RCC 7860 (cell line): Measurements from ENCODE around the gene MATR3.

ENCODE experiments used
- DNase-seq: peaks from one replicate; pipeline ENCODE4 v3.0.0-alpha.2; 2015; ENCODE audit warnings: low spot score
- FAIRE-seq: peaks from 2 replicates; lab custom pipeline; 2012; peaks lifted over from hg19 to GRCh38; lab: Jason Lieb, UNC

MATR3 gene

DNA sequence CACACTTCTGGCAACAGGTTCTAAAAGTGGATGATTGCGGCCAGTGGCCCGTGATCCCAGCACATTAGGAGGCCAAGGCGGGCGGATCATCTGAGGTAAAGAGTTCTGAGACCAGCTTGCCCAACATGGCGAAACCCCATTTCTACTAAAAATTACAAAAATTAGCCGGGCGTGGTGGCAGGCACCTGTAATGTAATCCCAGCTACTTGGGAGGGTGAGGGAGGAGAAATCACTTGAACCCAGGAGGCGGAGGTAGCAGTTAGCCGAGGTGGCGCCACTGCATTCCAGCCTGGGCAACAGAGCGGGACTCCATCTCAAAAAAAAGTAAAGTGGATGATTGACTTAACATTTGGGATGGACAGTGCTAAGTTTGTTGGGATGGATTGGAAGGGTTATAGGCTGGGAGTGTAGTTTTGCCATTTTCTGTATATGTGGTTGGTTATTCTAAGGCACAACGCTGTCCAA lies 3.4 kb downstream of the MATR3 start:
- DNase-seq, result no peak
- no peak for FAIRE-seq

DNA sequence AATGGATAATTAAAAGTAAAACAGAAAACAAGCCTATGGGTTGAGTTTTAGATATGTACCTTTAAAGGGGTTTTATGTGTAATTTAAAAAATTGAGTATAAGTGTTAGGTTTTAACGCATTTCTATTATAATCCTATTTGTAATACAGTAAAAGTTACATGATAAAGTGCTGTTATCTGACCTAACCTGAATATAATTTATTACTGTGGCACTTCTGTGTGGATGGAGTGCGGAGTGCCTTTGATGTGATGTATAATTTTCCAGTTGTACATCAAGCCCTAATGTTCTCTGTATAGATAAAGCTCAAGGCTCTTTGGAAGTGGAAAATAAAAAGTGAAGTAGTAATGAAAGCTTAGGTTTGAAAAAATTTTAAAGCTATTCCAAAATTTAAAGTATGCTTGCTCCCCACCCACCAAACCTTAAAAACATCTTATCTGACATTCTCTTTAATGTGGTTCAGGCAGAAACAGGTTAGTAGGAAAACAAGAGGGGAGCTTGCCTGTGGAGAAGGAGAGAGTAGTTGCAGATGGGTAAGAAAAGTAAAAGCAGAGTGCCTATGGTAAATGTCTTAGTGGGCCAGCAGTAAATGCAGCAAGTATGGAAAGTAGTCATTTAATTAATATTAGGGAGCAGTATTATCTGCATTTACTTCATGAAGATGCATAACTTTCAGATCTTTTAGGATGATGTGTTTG lies 4.0 kb downstream of the MATR3 start:
- no peak for DNase-seq
- FAIRE-seq, result no peak

DNA sequence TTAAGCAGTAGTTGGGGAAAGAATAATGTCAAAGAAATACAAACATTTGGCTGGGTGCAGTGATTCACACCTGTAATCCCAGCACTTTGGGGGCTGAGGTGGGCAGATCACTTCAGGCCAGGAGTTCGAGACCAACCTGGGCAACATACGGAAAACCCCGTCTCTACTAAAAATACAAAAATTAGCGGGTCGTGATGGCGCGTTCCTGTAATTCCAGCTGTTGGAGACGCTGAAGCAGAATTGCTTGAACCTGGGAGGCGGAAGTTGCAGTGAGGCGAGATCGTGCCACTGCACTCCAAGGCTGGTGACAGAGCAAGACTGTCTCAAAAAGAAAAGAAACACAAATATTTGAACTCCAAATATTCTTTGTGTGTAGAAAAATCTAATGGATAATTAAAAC lies 4.7 kb downstream of the MATR3 start:
- DNase-seq (no peak), FAIRE-seq (no peak)

DNA sequence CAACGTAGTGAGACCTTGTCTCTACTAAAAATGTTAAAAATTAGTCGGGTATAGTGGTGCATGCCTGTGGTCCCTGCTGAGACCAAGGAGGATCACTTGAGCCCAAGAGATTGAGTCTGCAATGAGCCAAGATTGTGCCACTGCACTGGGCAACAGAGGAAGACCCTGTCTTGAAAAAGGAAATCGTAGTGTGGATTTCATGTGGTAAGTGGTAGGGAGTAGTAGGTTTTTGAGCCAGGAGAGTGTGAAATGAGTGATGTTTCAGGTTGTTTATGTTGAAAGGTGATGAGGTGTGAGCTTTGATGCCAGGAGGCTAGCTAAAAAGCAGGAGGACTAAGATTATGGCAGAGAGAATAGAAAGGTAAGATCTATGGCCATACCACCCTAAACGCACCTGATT lies 5.9 kb downstream of the MATR3 start:
- no peak for DNase-seq
- FAIRE-seq, result no peak

DNA sequence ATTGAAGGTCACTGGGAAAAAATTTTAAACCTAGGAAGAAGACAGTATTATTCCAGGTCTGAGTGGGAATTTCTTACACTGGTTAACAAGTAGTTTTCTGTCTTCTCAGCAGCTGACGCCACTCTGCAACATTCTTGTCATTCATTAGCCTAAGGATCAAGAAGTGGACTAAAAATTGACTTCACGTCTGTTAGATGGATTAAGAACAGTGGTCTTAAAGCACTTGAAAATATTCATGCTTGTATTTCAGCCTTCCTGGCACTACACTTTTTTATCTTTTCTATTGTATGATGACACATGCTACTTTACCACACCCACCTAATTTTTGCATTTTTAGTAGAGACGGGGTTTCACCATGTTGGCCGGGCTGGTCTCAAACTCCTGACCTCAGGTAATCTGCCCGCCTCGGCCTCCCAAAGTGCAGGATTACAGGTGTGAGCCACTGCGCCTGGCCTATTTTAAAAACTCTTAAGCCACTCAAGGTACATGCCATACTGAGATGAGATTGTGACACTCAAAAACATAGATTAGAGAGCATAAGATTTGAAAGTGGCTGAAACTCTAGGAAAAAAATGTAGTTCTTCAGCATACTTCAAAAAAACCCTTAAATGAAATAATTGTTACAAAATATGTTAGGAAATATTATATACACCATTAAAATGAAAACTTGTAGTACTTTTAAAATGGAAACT lies 8.4 kb downstream of the MATR3 start:
- DNase-seq (no peak), FAIRE-seq (peak; percentile 35)

DNA sequence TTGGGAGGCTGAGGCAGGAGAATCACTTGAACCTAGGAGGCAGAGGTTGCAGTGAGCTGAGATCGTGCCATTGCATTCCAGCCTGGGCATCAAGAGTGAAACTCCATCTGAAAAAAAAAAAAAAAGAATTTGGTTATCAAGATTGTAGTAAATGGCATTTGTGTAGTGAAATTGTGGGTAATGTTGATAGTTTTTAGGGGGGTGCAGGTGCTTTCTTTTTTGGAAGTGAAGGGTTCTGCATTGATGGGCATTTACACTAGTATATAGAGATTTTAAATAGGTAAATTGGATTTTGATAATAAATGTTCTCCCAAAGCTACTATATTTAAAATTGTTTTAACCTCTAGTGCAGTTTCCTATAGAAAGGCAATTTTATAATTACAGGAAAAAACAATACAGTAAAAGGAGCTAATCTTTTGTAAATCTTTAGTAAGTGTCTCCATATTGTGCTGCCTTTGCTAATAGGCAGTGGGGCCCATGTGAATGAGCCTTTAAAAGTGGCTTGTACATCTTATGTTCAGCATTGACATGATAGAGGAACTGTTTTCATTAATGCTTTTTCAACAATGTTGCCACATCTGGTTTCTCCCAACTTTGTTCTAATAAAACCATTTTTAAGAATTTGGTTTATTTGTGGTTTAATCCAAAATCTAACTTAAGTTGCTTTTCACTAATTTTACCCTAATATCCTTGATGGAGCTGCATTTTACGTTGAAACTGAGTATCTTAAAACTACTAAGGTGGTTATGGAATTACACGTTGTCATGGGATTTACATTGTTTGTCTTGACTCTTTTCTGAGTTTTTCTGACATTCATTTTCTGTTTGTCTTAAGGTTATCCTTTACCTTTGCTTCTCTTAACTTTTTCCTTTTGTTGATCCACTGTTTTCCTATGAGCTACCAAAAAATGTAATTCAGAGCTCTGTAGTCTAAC lies 11.1 kb downstream of the MATR3 start:
- FAIRE-seq (no peak), DNase-seq (no peak)

DNA sequence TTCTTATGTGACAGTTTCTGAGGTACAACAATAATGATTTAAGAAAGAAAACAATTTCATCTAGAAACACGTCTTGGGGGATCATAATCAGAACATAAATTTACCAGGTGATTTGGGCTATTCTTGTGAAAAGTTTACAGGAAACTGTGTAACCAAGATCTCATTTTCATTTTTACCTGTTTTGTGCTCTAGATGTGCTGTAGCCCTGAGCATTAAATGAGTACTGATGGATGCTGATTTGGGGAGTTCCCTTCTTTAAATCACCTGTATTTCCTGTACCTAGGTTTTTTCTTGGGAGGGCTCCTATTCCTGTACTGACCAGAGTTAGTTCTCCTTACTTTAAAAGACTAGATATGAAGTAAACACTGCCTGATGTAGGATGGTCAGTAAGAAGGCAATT lies 12.7 kb downstream of the MATR3 start:
- FAIRE-seq (no peak), DNase-seq (no peak)

DNA sequence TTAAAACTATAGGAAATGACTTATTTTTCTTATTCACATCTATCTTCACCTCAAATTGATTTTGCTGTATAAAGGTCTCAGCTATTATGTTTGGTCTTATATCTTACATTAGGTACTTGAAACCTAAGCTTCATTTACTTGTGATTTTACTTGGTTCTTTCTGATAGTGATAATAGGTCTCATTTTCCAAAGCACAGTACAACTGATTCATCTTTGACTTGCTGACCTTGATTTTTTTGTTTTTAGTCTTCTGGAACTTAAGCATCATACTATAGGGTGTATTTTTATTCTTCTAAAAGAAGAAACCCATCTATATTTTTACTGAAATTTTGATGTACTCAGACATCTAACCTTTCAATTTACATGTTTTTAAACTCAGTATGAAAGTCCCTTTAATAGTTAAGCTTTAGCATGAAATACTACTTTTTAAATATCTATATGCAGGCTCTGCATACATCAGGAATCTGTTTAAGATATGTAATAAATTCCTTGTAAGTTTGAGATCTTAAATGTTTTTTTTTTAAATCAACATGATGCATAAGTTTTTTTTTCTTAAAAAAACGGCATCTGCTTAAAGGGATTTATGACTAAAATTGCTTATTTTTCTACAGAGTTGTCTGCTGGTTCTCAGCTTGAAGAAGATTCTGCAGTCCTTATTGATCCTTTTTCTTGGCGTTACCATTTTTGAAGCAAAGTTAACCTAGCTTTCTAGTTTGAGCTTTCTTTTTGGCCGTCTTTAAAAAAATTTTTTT lies 13.3 kb downstream of the MATR3 start:
- FAIRE-seq (peak; percentile 5), DNase-seq (no peak)

DNA sequence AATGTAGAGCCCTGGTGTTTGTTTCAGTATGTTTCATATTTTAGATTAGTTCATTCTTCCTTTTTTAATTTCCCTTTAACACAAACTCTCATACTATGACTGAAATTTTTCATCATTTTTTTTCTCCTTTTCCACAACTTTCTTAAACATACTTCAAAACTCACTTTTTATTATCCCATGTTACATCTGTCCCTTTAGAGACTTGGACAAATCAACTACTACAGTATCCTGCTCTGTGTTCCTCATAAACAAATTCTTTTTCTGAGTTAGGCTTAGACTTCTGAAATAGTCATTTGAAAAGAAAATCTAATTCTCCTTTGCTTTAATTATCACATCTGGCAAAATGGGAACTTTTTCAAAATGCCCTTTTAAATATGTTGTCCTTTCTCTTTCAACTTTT lies 15.3 kb downstream of the MATR3 start:
- DNase-seq (no peak), FAIRE-seq (no peak)

DNA sequence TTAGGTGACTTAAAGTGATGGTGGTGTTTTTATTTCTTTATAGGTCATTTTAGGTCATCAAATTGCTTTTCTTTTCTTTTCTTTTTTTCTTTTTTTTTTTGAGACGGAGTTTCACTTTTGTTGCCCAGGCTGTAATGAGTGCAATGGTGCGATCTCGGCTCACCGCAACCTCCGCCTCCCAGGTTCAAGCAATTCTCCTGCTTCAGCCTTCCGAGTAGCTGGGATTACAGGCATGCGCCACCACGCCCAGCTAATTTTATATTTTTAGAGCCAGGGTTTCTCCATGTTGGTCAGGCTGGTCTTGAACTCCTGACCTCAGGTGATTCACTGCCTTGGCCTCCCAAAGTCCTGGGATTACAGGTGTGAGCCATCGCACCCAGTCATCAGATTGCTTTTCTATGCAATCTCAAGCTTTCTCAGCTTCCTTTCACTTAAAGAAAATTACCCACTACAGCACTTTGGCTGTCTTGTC lies 17.2 kb downstream of the MATR3 start:
- FAIRE-seq (peak; percentile 50), DNase-seq (peak; percentile 57)

DNA sequence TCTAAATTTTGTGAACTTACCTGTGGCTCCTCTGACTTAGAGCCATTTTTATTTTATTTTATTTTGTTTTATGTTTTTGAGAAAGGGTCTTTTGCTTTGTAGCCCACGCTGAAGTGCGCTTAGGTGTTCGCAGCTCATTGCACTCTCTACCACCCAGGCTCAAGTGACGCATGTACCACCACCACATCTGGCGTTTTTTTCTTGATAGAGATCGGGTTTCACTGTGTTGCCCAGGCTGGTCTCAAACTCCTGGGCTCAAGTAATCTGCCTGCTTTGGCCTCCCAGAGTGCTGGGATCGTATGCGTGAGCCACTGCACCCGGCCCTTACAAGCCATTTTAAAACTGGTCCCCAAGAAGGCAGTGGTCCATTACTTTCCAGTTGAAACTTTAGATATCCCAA lies 18.5 kb downstream of the MATR3 start:
- DNase-seq (no peak), FAIRE-seq (no peak)

DNA sequence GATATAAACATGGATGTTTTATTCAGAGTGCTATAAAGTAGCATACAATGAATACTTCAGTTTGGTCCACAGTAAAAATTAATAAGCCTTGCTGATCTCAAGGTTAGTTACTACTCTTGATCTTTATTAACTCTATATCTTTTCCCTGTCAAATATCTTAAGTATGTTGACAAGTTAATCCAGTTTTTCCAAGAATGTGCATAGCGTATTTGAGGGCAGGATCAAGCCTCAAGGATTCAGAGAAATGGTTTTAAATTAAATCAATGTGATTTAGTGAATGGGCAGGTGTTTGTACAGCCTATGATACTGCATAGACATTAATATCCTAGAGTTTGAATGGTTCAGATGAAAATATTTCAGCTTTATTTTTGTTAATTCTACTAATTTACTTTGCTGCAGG lies 20.7 kb downstream of the MATR3 start:
- no peak for FAIRE-seq
- DNase-seq, result no peak

DNA sequence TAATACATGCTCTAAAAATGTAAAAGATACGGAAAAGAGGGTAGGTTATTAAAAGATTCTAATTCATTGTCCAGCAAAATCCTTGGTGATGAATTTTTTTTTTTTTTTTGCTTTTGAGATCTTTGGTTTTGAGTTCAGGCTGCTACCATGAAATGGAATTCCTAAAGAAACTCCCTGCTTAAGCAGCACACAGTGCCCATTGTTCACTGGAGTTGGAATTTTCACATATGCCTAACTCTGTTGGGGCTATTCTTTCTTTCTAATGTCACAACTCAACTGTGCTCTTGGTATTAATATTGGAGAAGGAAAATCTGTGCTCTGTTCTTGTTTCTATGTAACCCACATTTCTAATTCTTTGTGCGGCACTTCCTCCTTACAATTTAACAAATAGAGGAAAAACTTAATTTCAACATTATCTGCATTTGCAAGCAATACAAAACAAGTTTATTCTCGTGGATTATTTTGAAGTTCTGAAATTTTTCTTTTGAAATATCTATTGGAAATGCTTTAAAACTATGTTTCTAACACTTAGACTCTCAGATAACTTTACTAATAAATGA lies 21.6 kb downstream of the MATR3 start:
- FAIRE-seq (no peak), DNase-seq (no peak)

DNA sequence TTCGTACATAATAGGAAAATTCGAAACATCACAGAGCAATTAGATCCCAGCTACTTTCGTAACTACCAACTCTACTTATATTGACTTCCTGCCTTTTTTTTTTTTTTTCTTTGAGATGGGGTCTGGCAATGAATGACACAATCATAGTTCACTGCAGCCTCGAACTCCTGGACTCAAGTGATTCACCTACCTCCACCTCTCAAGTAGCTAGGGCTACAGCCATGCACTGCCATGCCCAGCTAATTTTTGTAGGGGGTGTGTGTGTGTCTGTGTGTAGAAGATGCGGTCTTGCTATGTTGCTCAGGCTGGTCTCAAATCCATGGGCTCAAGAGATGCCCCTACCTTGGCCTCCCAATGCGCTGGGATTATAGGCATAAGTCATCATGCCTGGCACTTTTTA lies 42.3 kb downstream of the MATR3 start:
- no peak for FAIRE-seq

DNA sequence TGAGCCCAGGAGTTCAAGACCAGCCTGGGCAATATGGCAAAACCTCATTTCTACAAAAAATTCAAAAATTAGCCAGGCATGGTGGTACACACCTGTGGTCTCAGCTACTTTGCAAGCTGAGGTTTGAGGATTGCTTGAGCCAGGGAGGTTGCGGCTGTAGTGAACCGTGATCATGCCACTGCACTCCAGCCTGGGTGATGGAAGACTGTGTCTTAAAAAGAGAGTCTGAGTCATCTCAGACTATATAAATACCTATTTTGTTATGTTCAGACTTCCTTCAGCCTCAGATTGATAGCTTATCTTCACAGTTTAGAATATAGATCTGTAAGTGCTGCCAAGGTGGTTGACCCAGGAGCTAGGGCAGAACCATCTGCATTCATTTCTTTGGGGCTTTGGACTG lies 46.5 kb downstream of the MATR3 start:
- no peak for FAIRE-seq
- DNase-seq, result no peak

More for the DNA sequence above, 42.3 kb downstream of the MATR3 start:
- DNase-seq, result no peak

DNA sequence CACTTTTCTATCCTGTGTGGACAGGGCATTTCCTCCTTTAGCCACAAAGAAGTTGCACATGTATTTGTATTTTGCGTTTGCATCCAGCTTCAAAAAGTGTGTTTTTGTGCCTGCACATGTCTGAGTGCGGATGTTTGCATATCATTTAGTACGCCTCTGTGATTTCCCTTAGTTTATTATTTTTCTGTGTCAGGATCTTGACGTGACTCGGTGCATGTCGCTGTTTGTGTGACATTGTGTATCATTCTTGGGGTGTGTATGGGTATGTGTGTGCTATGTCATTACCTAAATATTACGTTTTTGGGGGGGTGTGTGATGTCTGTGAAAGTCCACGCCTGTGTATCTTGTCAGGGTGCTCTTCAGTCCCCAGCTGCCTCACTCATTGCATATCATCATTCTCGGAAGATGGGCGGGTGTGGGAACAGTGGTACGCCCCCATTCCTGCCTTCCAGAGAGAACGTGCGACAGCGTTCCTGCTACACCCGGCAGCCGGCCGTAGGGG lies 47.7 kb downstream of the MATR3 start:
- DNase-seq, result no peak
- no peak for FAIRE-seq

DNA sequence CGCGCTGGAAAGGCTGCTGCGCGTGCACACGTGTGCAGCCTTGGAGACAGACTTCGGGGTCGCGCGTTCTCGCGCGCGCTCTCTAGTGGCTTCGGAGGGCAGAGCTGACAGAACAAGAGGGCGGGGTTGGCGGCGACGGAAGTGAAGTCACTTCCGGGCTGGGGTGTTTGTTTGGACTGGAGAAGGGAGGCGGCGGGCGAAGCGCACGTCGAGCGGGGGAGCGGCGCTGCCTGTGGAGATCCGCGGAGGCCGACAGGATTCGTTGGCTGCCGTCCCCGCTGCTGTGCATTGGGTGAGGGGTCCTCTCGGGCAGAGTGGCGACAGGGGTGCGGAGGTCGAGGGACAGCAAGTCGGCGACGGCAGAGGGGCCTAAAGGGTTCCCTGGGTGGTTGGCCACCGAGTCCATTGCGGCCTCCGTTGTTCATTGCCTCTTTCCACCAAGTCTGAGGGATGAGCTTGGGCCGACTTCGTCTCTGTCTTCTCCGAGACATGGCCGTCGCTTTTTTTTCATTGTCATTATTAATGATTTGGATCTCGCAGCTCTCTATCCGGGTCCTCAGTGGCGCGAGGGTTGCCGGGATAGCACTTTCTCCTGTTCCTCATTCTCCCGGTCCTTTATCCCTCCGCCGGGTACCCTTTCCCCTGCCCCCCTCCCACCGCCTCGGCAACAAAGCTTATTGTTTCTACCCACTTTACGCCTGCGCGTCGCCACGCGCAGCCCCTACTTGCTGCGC lies 48.3 kb downstream of the MATR3 start, which contains the start of gene PAIP2:
Gene PAIP2 (plus strand): TSS at position 166 of the 734 bp plus-strand sequence. CDS start 21,931 bp downstream, outside the sequence.
- peak; percentile 94 for DNase-seq
- FAIRE-seq, result peak; percentile 82

DNA sequence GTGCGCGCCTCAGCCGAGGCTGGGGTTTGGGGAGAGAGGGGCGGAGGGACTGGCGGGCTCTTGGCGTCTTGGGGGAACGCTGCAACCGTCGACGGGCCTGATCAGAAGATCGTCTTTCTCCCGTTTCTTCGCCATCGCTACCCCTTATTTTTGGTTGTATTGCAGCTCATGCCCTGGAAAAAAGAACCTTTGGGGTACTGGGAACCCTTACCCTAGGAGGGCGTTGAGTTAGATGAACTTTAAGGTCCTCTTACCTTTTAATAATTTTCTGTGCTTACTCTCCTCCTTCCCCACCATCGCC lies 48.8 kb downstream of the MATR3 start:
- no peak for FAIRE-seq

DNA sequence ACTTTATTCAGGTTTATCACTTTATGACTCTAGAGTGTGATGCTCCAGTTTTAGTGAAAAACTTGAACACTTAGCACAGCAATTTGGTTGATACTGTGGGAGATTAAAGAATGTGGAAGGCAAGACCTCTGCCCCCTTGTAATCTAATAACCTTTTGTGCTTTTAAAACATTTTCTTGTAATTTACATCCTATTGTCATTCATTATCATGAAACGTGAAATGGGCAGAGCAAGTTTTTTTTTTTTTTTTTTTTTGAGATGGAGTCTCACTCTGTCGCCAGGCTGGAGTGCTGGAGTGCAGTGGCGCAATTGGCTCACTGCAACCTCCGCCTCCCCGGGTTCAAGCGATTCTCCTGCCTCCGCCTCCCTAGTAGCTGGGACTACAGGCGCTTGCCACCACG lies 49.9 kb downstream of the MATR3 start:
- no peak for DNase-seq
- no peak for FAIRE-seq

More for the DNA sequence above, 48.8 kb downstream of the MATR3 start:
- no peak for DNase-seq
